ENCODE results near the gene PGD.

- TF ChIP-seq CTCF (IDR thresholded peaks at IDR 0.05; ENCODE audit: insufficient read depth, low read length, poor library complexity, severe bottlenecking) (no peak), EZH2phosphoT487 (conservative IDR thresholded peaks at IDR 0.05; ENCODE audit: low read length) (no peak)
These were observed 71.2 kb downstream of the PGD start for GRCh38 chr1:10470043-10470442.

Data from SU-DHL-6 (cell line).